HL-60 (cell line): Measurements from ENCODE around the gene OR7C1.

Experiments used
- DNase-seq, 2 experiments: peaks; one replicate each; pipeline ENCODE4 v3.0.0-alpha.2; 2010 to 2020; ENCODE audit warnings: low read depth in 1 of 2, low spot score in 1 of 2
- H3K27ac ChIP-seq: fragments of 250-450 bp; sonication (Bioruptor Pico); replicated peaks from 2 replicates; pipeline ENCODE4 v1.5.1; 2020; ENCODE audit warnings: mild to moderate bottlenecking, moderate library complexity
- H3K27me3 ChIP-seq: fragments of 250-450 bp; sonication (Bioruptor Pico); 2 replicates; pipeline ENCODE4 v1.5.1; 2021; ENCODE audit warnings: mild to moderate bottlenecking, moderate library complexity; ENCODE audit not compliant: insufficient read depth, poor library complexity, severe bottlenecking
- H3K4me3 ChIP-seq: replicated peaks from 2 replicates; pipeline ENCODE4 v1.5.1; 2011; ENCODE audit warnings: mild to moderate bottlenecking, control low read depth, low read length; ENCODE audit not compliant: insufficient read depth
- GABPA ChIP-seq: IDR thresholded peaks from 2 replicates; pipeline ENCODE4 v1.6.1; 2012; ENCODE audit warnings: low read depth
- POLR2AphosphoS5 ChIP-seq: IDR thresholded peaks from 2 replicates; pipeline ENCODE4 v1.6.1; 2012; ENCODE audit warnings: low read depth
- SPI1 ChIP-seq: IDR thresholded peaks from 2 replicates; pipeline ENCODE4 v1.6.1; 2012; ENCODE audit warnings: low read depth, mild to moderate bottlenecking, borderline replicate concordance
- TF ChIP-seq, protein P1 (sequence below): IDR thresholded peaks from one replicate; pipeline ENCODE4 v1.5.1; 2011; ENCODE audit warnings: low read length, control low read depth, inconsistent platforms; ENCODE audit not compliant: insufficient read depth
- TF ChIP-seq, protein P2 (sequence below): IDR thresholded peaks from 2 replicates; pipeline ENCODE4 v1.6.1; 2012; ENCODE audit warnings: low read depth; ENCODE audit not compliant: insufficient replicate concordance

Gene OR7C1

DNA sequence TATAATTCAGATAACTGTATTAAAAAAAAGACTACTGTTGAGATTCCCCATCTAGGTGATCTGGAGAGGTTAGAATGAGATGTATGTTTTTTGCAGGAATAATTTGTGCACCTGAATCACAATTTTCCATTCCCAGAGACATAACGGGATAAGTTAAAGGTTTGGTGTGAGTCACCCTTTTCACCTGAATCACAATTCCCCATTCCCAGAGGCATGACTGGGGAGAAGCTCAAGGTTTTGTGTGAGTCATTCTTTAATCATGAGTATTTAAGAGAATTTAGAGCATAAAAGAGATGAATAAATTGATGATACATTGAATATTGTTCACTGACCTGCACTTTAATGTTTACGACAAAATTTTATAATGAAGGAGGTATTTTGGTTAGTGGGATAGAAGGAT lies 9.0 kb downstream of the OR7C1 start:
- no peak for TF ChIP-seq SPI1
- TF ChIP-seq, protein P1, sequence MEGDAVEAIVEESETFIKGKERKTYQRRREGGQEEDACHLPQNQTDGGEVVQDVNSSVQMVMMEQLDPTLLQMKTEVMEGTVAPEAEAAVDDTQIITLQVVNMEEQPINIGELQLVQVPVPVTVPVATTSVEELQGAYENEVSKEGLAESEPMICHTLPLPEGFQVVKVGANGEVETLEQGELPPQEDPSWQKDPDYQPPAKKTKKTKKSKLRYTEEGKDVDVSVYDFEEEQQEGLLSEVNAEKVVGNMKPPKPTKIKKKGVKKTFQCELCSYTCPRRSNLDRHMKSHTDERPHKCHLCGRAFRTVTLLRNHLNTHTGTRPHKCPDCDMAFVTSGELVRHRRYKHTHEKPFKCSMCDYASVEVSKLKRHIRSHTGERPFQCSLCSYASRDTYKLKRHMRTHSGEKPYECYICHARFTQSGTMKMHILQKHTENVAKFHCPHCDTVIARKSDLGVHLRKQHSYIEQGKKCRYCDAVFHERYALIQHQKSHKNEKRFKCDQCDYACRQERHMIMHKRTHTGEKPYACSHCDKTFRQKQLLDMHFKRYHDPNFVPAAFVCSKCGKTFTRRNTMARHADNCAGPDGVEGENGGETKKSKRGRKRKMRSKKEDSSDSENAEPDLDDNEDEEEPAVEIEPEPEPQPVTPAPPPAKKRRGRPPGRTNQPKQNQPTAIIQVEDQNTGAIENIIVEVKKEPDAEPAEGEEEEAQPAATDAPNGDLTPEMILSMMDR: no peak
- TF ChIP-seq, protein P2, sequence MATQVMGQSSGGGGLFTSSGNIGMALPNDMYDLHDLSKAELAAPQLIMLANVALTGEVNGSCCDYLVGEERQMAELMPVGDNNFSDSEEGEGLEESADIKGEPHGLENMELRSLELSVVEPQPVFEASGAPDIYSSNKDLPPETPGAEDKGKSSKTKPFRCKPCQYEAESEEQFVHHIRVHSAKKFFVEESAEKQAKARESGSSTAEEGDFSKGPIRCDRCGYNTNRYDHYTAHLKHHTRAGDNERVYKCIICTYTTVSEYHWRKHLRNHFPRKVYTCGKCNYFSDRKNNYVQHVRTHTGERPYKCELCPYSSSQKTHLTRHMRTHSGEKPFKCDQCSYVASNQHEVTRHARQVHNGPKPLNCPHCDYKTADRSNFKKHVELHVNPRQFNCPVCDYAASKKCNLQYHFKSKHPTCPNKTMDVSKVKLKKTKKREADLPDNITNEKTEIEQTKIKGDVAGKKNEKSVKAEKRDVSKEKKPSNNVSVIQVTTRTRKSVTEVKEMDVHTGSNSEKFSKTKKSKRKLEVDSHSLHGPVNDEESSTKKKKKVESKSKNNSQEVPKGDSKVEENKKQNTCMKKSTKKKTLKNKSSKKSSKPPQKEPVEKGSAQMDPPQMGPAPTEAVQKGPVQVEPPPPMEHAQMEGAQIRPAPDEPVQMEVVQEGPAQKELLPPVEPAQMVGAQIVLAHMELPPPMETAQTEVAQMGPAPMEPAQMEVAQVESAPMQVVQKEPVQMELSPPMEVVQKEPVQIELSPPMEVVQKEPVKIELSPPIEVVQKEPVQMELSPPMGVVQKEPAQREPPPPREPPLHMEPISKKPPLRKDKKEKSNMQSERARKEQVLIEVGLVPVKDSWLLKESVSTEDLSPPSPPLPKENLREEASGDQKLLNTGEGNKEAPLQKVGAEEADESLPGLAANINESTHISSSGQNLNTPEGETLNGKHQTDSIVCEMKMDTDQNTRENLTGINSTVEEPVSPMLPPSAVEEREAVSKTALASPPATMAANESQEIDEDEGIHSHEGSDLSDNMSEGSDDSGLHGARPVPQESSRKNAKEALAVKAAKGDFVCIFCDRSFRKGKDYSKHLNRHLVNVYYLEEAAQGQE: no peak

DNA sequence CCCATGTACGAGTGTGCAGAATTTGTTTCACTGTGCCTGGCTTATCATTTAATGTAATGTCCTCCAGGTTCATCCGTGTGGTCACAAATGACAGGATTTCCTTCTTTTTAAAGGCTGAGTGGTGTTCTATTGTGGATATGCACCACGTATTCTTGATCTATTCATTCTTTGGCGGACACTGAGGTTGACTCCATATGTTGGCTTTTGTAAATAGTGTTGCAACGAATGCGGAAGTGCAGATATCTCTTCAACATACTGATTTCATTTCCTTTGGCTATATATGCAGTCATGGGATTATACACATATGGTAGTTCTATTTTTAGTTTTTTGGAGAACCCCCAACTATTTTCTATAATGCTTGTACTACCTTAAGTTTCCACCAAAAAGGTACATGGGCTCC lies 13.0 kb downstream of the OR7C1 start:
- TF ChIP-seq, protein P2: no peak
- TF ChIP-seq SPI1 (peak; percentile 82), GABPA (no peak)
- Histone ChIP-seq H3K4me3 (no peak overlapping the region), H3K27ac (no peak overlapping the region), H3K27me3 (no peaks in the 10 kb centered on the region)
- DNase-seq: peak in 1 of 2 experiments; percentile 35

More for the DNA sequence above, 9.0 kb downstream of the OR7C1 start:
- DNase-seq: no peak
- Histone ChIP-seq H3K27me3 (no peaks in the 10 kb centered on the region), H3K4me3 (no peak overlapping the region), H3K27ac (no peak overlapping the region)

DNA sequence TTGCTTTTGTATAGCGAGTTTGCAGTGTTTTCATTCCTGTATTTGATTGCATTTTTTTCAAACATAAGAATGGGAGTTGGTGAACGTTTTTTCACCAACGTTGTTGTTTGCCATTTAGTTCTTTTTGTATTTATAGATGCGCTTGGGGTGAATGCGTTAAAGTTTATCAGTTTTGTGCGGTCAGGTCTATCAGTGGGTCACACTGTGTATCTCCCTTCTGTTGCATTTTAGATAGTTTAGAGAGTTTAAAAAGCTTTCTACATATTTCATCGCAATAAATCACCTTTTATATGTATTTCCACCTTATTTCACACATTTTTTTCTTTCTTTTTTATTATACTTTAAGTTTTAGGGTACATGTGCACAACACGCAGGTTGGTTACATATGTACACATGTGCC lies 16.4 kb downstream of the OR7C1 start:
- TF ChIP-seq, protein P1: no peak
- TF ChIP-seq GABPA (no peak), SPI1 (no peak), POLR2AphosphoS5 (no peak)
- TF ChIP-seq, protein P2: no peak
- no peak for DNase-seq
- H3K27ac ChIP-seq: no peak overlapping the region
- H3K4me3 ChIP-seq: no peak overlapping the region
- no peaks in the 10 kb centered on the region for H3K27me3 ChIP-seq

DNA sequence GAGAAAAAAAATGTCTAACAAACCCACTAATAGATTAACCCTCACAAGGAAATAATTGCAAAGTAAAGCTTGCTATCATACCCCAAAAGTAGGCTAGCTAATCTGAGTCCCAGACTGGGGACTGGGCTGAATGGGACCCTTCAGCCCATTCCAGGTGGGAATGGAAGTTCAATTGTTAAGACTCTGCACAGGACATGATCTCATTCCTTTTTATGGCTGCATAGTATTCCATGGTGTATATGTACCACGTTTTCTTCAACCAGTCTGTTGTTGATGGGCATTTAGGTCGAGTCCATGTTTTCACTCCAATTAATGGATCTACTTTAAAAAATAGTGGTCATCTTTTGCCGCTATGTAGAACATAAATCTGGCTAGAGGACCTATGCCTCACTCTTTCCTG lies 17.9 kb downstream of the OR7C1 start:
- Histone ChIP-seq H3K27me3 (no peaks in the 10 kb centered on the region), H3K4me3 (no peak overlapping the region), H3K27ac (no peak overlapping the region)
- no peak for DNase-seq
- TF ChIP-seq SPI1: no peak
- TF ChIP-seq POLR2AphosphoS5: no peak
- TF ChIP-seq, protein P1: no peak
- no peak for TF ChIP-seq GABPA
- TF ChIP-seq, protein P2: no peak
